ENCODE measurements around the gene PBXIP1.
"Not testable (repeated sequence)": the region's sequence is repeated elsewhere in the genome, so short reads cannot be mapped to it uniquely, and the experiment has no call there.

PBXIP1 gene

GRCh38 chr1:154955718-154956543 lies at the start of gene PBXIP1:
Gene PBXIP1 (minus strand): TSS chr1:154956099. CDS start chr1:154953721, 2,378 bp downstream.
- peak; percentile 90 for FAIRE-seq

- FAIRE-seq: no peak
These were observed 49.4 kb upstream of the PBXIP1 start for GRCh38 chr1:155005076-155006011.

- no peak for FAIRE-seq
These were observed 48.6 kb upstream of the PBXIP1 start for GRCh38 chr1:155004352-155005075.

- FAIRE-seq: no peak
These were observed 48.0 kb upstream of the PBXIP1 start for GRCh38 chr1:155003766-155004351.

GRCh38 chr1:155003227-155003765 lies 47.4 kb upstream of the PBXIP1 start:
- FAIRE-seq: no peak

GRCh38 chr1:155002464-155003226 lies 46.7 kb upstream of the PBXIP1 start, which contains the start of gene ZBTB7B:
Gene ZBTB7B (plus strand): TSS chr1:155002802. CDS start chr1:155014661, 11,859 bp downstream.
- no peak for FAIRE-seq

GRCh38 chr1:155001675-155002463 lies 46.0 kb upstream of the PBXIP1 start:
- no peak for FAIRE-seq

- no peak for FAIRE-seq
These were observed 45.5 kb upstream of the PBXIP1 start for GRCh38 chr1:155001425-155001674.

GRCh38 chr1:155000726-155001424 lies 45.0 kb upstream of the PBXIP1 start:
- no peak for FAIRE-seq

GRCh38 chr1:155000411-155000725 lies 44.5 kb upstream of the PBXIP1 start:
- no peak for FAIRE-seq

- FAIRE-seq: no peak
These were observed 43.9 kb upstream of the PBXIP1 start for GRCh38 chr1:154999571-155000410.

GRCh38 chr1:154998818-154999570 lies 43.1 kb upstream of the PBXIP1 start:
- FAIRE-seq: no peak

- no peak for FAIRE-seq
These were observed 42.4 kb upstream of the PBXIP1 start for GRCh38 chr1:154998201-154998780.

- FAIRE-seq: no peak
These were observed 41.2 kb upstream of the PBXIP1 start for GRCh38 chr1:154996966-154997701.

- not testable (repeated sequence) for FAIRE-seq
These were observed 39.5 kb upstream of the PBXIP1 start for GRCh38 chr1:154995301-154995983.

GRCh38 chr1:154994591-154994990 lies 38.7 kb upstream of the PBXIP1 start:
- FAIRE-seq: no peak

GRCh38 chr1:154994269-154994587 lies 38.3 kb upstream of the PBXIP1 start:
- no peak for FAIRE-seq
